Stimulated activated CD4-positive, alpha-beta T cell treated with anti-CD3 and anti-CD28 coated beads, Interleukin-4, amount 100 ng/mL, for 4 hours (primary cell): ENCODE results near the gene ACTL7A.
A peak's percentile ranks its signal among the peaks of the same experiment; 100 is the strongest.
"Not testable (repeated sequence)": the region's sequence is repeated elsewhere in the genome, so short reads cannot be mapped to it uniquely, and the experiment has no call there.

Source experiments
- DNase-seq, 2 experiments: peaks; one replicate each; pipeline ENCODE4 v3.0.0-alpha.2; 2020

Gene ACTL7A

GRCh38 chr9:108882052-108882888 lies 20.2 kb downstream of the ACTL7A start:
- DNase-seq: no peak

- no peak for DNase-seq
These were observed 21.0 kb downstream of the ACTL7A start for GRCh38 chr9:108883085-108883484.

- DNase-seq: no peak
These were observed 22.6 kb downstream of the ACTL7A start for GRCh38 chr9:108884701-108885100.

GRCh38 chr9:108885643-108886348 lies 23.7 kb downstream of the ACTL7A start:
- DNase-seq: peak; percentile 16 to 41

GRCh38 chr9:108886594-108887271 lies 24.7 kb downstream of the ACTL7A start:
- not testable (repeated sequence) for DNase-seq

- DNase-seq: no peak
These were observed 27.6 kb downstream of the ACTL7A start for GRCh38 chr9:108889649-108890067.

GRCh38 chr9:108894225-108894997 lies 32.3 kb downstream of the ACTL7A start:
- DNase-seq: no peak

- DNase-seq: no peak
These were observed 35.4 kb downstream of the ACTL7A start for GRCh38 chr9:108897324-108898096.

- DNase-seq: not testable (repeated sequence)
These were observed 37.1 kb downstream of the ACTL7A start for GRCh38 chr9:108899023-108899695.

- no peak for DNase-seq
These were observed 38.1 kb downstream of the ACTL7A start for GRCh38 chr9:108900176-108900575.

GRCh38 chr9:108903420-108904103 lies 41.5 kb downstream of the ACTL7A start:
- DNase-seq: no peak

GRCh38 chr9:108904161-108904560 lies 42.1 kb downstream of the ACTL7A start:
- no peak for DNase-seq

- no peak for DNase-seq
These were observed 43.4 kb downstream of the ACTL7A start for GRCh38 chr9:108905494-108905893.

GRCh38 chr9:108910402-108910801 lies 48.3 kb downstream of the ACTL7A start:
- no peak for DNase-seq

GRCh38 chr9:108910914-108911313 lies 48.8 kb downstream of the ACTL7A start:
- DNase-seq: no peak

- DNase-seq: no peak
These were observed 49.8 kb downstream of the ACTL7A start for GRCh38 chr9:108911820-108912219.
